Kidney (tissue), 14 donors: ENCODE results near the gene DDIT4. TPM values are rescaled to one million over a fixed set of nuclear protein-coding genes. Genes with fewer than 3 reads are reported as not detected.
A peak's percentile ranks its signal among the peaks of the same experiment; 100 is the strongest.
"Not testable (repeated sequence)": the region's sequence is repeated elsewhere in the genome, so short reads cannot be mapped to it uniquely, and the experiment has no call there.

Experiments used
- DNase-seq, 5 donors: peaks; one replicate each; pipeline ENCODE4 v3.0.0-alpha.2; 2013 to 2020
- FAIRE-seq: peaks from 2 replicates; lab custom pipeline; 2012; peaks lifted over from hg19 to GRCh38; lab: Jason Lieb, UNC
- H3K27ac ChIP-seq, 2 donors: one replicate each; pipeline ENCODE4 v1.7.0; 2013; ENCODE audit warnings: low read depth in 2 of 2, low read length in 2 of 2, inconsistent platforms in 1 of 2
- H3K27me3 ChIP-seq: one replicate; pipeline ENCODE4 v1.7.1; 2013; ENCODE audit warnings: low read length, inconsistent platforms; ENCODE audit not compliant: control insufficient read depth, insufficient read depth
- H3K36me3 ChIP-seq, 3 donors: one replicate each; pipeline versions ENCODE4 v1.7.0 to v1.7.1; 2013; ENCODE audit warnings: low read length in 3 of 3, control low read depth in 1 of 3, inconsistent platforms in 1 of 3; ENCODE audit not compliant: insufficient read depth in 3 of 3, control insufficient read depth in 2 of 3
- H3K4me1 ChIP-seq, 3 donors: one replicate each; pipeline versions ENCODE4 v1.7.0 to v1.7.1; 2013; ENCODE audit warnings: low read length in 3 of 3, inconsistent platforms in 1 of 3, low read depth in 1 of 3; ENCODE audit not compliant: control insufficient read depth in 2 of 3, insufficient read depth in 2 of 3
- H3K4me3 ChIP-seq, 3 donors: one replicate each; pipeline versions ENCODE4 v1.7.0 to v1.8.1; 2013; ENCODE audit warnings: low read length in 3 of 3, control low read depth in 1 of 3, inconsistent platforms in 1 of 3
- H3K9ac ChIP-seq, 3 donors: one replicate each; pipeline versions ENCODE4 v1.7.0 to v1.7.1; 2013; ENCODE audit warnings: low read length in 3 of 3, control low read depth in 1 of 3, inconsistent platforms in 1 of 3
- H3K9me3 ChIP-seq, 3 donors: one replicate each; pipeline versions ENCODE4 v1.7.0 to v1.7.1; 2013; ENCODE audit warnings: low read length in 3 of 3, control low read depth in 1 of 3, inconsistent platforms in 1 of 3; ENCODE audit not compliant: control insufficient read depth in 2 of 3, insufficient read depth in 1 of 3
- intact Hi-C: fragments of 100-400 bp; cut with DNase I; formaldehyde crosslinking; loops from one replicate; pipeline ENCODE4 v1.11.1; 2022
- polyA plus RNA-seq: library from polyadenylated mRNA; stranded (reverse); fragments of 350-450 nt; fragmentation: Illumina TruSeq; extraction: RNeasy Lipid Tissue Mini Kit (QIAGEN cat#74804); gene quantifications from one replicate; pipeline ENCODE4 v1.2.3, GENCODE V29; 2014; ENCODE audit warnings: low read depth, low replicate concordance; ENCODE audit not compliant: insufficient read depth
- total RNA-seq: library from RNA; stranded (reverse); fragmentation: NEBNext Ultra II Directional; extraction: Animal tissue kit (Norgen Biotek cat#: 25700); gene quantifications from one replicate; pipeline ENCODE4 v1.2.1, GENCODE V29; 2021
- TF ChIP-seq, protein P1 (sequence below): IDR thresholded peaks from 3 replicates; pipeline ENCODE4 v1.5.1; 2012; ENCODE audit warnings: mild to moderate bottlenecking, moderate library complexity, borderline replicate concordance; ENCODE audit not compliant: insufficient read depth; ENCODE audit errors: extremely low read depth
- donor health status: control.
- donor health status: control.
- donor health status: control.
- donor health status: control.
- donor health status: control.
- donor health status: DM: yes; HTN: yes; CAD: no.
- donor health status: Normal renal cell carcinoma (clear cell type).

DDIT4 gene
- total and polyA plus RNA-seq, 2 donors from 2014 or later: 96.9 to 292 TPM

GRCh38 chr10:72306215-72306760 is 32.6 kb downstream of the DDIT4 start:
- intact Hi-C loops: no loop called here
- Histone ChIP-seq H3K27me3 (no peaks in the 10 kb centered on the region), H3K9me3 (no peaks in the 10 kb centered on the region), H3K4me3 (no peak overlapping the region), H3K36me3 (no peaks in the 10 kb centered on the region), H3K27ac (no peak overlapping the region), H3K4me1 (peaks cover 0 to 15% (median 0%) of the 10 kb centered on the region in 3 donors), H3K9ac (no peak overlapping the region)
- DNase-seq: peak in 1 of 5 donors; percentile 54
- TF ChIP-seq, protein P1, sequence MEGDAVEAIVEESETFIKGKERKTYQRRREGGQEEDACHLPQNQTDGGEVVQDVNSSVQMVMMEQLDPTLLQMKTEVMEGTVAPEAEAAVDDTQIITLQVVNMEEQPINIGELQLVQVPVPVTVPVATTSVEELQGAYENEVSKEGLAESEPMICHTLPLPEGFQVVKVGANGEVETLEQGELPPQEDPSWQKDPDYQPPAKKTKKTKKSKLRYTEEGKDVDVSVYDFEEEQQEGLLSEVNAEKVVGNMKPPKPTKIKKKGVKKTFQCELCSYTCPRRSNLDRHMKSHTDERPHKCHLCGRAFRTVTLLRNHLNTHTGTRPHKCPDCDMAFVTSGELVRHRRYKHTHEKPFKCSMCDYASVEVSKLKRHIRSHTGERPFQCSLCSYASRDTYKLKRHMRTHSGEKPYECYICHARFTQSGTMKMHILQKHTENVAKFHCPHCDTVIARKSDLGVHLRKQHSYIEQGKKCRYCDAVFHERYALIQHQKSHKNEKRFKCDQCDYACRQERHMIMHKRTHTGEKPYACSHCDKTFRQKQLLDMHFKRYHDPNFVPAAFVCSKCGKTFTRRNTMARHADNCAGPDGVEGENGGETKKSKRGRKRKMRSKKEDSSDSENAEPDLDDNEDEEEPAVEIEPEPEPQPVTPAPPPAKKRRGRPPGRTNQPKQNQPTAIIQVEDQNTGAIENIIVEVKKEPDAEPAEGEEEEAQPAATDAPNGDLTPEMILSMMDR: no peak
- FAIRE-seq: no peak

DNA sequence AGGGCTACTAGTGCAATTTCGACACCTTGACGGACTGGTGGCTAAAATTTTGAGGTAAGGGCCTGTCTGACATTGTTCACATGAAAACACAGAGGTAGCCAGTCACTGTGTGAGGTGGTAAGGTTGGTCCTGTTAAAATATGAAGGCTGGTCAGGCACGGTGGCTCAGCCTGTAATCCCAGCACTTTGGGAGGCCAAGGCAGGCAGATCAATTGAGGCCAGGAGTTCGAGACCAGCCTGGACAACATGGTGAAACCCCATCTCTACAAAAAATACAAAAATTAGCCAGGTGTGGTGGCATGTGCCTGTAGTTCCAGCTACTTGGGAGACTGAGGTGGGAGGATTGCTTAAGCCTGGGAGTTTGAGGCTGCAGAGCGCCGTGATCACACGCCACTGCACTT is 34.0 kb downstream of the DDIT4 start:
- H3K4me1 ChIP-seq: peaks cover 0 to 15% (median 0%) of the 10 kb centered on the region in 3 donors
- H3K4me3 ChIP-seq, H3K27ac ChIP-seq, H3K9me3 ChIP-seq, FAIRE-seq, H3K9ac ChIP-seq, intact Hi-C loops, H3K27me3 ChIP-seq, H3K36me3 ChIP-seq: not testable (repeated sequence)
- DNase-seq: peak in 1 of 5 donors; percentile 22

DNA sequence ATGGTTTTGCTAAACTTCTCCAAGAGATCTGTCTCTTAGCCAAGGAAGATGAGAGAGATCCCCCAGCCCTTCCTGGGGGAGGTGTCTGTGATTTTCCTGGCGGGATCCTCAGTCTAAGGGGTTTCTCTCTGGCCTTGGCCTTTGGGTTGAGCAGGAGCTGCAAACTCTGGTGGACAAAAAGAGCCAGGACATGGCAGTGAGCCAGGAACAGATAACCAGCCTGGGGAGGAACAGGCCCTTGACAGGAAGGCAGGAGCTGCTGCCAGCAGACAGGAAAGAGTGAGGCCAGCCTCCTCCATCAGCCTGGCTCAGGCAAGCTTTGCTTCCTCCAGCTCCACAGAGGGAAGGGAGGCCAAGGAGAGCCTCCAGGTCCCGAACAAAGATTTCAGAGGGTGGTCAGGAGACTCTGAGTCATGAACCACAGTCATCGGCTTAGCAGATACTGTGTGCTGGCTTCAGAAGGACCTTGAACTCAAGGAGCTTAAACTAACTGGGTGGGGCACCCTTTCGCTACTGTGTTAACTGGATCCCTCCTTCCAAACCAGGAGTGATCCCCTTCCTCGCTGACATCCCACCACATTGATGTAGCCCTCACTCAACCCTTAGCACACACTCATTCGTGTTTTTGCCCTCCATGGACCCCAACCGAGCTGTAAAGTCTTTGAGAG is 34.7 kb downstream of the DDIT4 start:
- H3K4me1 ChIP-seq: peaks cover 0 to 15% (median 0%) of the 10 kb centered on the region in 3 donors
- H3K36me3 ChIP-seq: no peaks in the 10 kb centered on the region
- H3K4me3 ChIP-seq: no peak overlapping the region
- no peaks in the 10 kb centered on the region for H3K9me3 ChIP-seq
- no peak overlapping the region for H3K9ac ChIP-seq
- H3K27ac ChIP-seq: peak overlapping the region in 1 of 2 donors; percentile 36
- TF ChIP-seq, protein P1: no peak
- FAIRE-seq (no peak), DNase-seq (peak in 1 of 5 donors; percentile 77)
- intact Hi-C loops: no loop called here
- H3K27me3 ChIP-seq: no peaks in the 10 kb centered on the region
